Measurements from ENCODE around the gene LIX1L.

DNA sequence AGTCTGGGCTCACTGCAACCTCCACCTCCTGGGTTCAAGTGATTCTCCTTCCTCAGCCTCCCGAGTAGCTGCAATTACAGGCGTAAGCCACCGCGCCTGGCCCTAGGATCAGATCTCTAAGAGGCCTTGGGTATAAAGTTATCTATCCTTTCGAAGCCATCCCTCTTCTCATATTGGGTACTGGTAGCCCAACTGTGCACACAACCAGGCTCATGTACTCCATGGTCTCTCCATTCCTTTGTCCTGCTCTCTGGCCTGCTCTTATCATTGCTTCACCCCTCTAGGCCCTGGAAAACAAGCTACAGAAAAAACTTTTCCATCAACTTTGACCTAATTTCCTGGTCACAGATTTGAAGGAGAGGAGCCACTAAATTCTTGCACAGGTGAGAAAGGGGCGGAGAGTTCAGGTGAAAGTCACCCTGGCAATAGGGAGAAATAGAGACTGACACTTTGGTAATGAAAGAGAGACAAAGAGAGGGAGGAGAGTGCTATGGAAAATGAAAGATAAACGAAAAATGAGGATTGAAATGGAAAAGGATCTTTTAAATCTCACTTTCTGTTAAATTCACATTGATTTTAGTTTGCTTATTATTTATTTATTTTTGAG is 32.5 kb upstream of the LIX1L start:
- TF ChIP-seq, protein P1, sequence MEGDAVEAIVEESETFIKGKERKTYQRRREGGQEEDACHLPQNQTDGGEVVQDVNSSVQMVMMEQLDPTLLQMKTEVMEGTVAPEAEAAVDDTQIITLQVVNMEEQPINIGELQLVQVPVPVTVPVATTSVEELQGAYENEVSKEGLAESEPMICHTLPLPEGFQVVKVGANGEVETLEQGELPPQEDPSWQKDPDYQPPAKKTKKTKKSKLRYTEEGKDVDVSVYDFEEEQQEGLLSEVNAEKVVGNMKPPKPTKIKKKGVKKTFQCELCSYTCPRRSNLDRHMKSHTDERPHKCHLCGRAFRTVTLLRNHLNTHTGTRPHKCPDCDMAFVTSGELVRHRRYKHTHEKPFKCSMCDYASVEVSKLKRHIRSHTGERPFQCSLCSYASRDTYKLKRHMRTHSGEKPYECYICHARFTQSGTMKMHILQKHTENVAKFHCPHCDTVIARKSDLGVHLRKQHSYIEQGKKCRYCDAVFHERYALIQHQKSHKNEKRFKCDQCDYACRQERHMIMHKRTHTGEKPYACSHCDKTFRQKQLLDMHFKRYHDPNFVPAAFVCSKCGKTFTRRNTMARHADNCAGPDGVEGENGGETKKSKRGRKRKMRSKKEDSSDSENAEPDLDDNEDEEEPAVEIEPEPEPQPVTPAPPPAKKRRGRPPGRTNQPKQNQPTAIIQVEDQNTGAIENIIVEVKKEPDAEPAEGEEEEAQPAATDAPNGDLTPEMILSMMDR (IDR thresholded peaks at IDR 0.05) = no peak
- no peak for TF ChIP-seq EZH2 (IDR thresholded peaks at IDR 0.05; ENCODE audit: borderline replicate concordance, insufficient read depth, low read depth, low read length, poor library complexity, severe bottlenecking)
